Stimulated activated CD4-positive, alpha-beta T cell treated with anti-CD3 and anti-CD28 coated beads, Interleukin-15, amount 100 ng/mL, for 1 hour (primary cell): Measurements from ENCODE around the gene ASB6.

ENCODE experiments used
- DNase-seq, 2 donors: peaks; one replicate each; pipeline ENCODE4 v3.0.0-alpha.2; 2020; ENCODE audit warnings: low read depth in 1 of 2, low spot score in 1 of 2

The ASB6 gene, protein sequence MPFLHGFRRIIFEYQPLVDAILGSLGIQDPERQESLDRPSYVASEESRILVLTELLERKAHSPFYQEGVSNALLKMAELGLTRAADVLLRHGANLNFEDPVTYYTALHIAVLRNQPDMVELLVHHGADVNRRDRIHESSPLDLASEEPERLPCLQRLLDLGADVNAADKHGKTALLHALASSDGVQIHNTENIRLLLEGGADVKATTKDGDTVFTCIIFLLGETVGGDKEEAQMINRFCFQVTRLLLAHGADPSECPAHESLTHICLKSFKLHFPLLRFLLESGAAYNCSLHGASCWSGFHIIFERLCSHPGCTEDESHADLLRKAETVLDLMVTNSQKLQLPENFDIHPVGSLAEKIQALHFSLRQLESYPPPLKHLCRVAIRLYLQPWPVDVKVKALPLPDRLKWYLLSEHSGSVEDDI

DNA sequence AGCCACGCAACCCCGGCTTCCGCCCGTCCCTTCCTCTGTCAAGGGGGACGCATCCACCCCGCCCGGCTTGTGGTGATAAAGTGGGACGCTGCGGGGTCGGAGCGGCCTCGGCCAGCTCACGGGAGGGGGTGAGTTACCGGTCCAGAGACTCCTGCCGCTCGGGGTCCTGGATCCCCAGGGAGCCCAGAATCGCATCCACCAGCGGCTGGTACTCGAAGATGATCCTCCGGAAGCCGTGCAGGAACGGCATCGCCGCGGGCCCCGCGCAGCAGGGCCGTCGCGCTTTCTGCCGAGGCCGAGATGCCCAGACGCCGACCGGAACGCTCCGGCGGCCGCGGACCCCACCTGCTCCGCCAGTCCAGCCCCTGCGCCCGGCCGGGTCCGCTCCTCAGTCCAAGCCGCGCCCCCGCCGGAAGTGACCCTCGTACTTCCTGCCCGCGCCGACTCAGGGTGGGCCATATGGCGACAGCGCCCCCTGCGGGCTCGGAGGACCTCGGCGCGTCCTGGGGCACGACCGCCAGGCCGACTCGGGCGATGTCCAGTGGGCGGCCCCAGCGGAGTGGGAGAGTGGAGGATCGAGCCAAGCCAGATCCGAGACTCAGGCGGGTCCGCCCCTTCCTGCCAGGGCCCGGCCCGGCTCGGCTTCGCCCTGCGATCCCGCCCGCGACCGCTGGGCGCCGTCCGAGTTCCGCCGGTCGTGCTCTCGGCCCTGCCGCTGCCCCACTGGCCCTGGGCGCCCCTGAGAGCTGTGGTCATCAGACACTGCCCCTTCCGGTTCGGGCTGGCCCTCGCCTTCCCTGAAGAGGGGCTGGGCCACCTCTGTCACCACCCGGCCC is at the start of gene ASB6:
ASB6 (minus strand) TSS at position 402 of the 836 bp plus-strand sequence; CDS start at position 250, 152 bp downstream.
- DNase-seq: peak; percentile 87 to 95

DNA sequence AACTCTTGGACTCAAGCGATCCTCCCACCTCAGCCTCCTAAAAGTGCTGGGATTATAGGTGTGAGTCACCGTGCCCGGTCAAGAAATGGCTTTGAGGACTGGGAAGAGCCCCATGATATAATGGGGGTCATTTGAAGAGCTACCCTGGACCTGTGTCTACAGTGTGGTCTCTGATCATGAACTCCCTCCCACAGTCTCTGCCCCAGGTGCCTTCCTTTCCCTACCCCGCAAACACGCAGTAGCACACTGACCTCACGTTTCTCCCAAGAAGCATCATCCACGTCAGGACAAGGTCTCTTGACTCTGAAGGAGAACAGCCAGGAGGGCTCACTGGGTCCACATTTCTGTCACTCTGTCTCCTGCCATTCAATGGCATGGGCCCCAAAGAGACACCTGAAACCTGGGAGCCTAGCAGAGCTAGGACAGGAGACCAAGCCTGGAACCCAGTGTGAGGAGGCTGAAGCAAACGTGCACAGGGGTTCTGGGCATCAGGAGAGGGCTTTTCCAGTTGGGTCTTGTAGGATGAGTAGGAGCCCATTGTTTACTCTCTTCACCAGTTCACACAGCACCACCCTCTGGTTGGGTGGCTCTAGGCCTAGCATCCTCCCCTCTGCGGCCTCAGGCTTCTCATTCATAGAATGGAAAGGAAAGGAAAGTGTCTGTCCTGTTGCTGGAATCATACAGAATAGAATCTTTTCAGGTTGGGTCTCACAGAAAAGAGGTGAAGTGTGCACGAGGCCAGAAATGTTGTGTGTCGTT is 46.5 kb upstream of the ASB6 start:
- no peak for DNase-seq

DNA sequence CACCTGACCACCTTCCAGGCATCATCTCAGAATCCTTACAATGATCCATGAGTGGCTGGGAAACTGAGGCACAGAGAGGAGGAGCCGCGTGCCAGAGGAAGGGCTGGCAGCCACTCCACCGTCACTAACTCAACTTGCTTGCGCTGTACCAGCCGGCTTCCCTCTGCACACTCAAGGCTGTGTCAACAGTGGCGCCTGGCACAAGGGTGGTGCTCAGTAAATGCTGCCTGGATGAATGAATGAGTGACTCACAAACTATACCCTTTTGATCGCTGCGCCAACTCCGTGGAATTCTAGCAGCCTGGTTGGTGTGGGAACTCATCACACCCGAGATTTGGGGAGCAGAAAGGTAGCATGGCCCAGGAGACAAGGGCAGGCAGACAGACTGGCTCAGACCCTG is 45.4 kb upstream of the ASB6 start:
- DNase-seq: no peak

DNA sequence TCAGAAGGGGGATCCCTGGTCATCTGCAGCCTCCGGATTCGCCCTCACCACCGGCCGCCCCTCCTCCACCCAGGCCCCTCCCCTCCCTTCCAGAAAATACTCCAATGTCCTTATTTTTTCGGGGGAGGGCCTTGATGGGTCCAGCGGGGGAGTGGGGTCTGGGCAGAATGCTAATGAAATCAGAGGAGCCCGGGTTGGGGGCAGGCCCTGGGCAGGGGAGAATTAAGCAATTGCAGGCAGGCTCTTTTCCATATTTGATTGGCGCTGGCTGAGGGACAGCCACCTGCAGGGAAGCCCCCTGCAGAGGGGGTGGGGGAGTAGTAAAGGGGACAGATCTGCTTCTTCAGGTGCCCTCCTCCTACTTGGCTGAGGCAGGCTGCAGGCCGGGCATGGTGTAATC is 44.8 kb upstream of the ASB6 start:
- no peak for DNase-seq

DNA sequence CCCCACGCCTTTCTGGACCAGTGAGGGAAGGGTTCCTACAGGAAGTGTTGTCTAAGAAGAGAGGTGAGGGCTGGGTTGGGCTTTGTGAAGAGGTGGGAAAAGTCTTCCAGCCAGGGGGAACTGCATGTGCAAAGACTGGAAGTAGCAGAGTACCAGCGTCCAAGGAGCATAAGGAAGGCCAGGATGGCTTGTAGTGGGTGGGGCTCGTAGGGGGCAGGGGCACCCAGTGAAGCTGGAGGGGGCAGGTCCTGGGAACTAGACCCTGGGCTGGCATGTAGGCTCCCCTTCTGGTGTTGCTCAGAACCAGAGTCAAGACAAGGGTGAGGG is 43.9 kb upstream of the ASB6 start:
- DNase-seq: no peak

DNA sequence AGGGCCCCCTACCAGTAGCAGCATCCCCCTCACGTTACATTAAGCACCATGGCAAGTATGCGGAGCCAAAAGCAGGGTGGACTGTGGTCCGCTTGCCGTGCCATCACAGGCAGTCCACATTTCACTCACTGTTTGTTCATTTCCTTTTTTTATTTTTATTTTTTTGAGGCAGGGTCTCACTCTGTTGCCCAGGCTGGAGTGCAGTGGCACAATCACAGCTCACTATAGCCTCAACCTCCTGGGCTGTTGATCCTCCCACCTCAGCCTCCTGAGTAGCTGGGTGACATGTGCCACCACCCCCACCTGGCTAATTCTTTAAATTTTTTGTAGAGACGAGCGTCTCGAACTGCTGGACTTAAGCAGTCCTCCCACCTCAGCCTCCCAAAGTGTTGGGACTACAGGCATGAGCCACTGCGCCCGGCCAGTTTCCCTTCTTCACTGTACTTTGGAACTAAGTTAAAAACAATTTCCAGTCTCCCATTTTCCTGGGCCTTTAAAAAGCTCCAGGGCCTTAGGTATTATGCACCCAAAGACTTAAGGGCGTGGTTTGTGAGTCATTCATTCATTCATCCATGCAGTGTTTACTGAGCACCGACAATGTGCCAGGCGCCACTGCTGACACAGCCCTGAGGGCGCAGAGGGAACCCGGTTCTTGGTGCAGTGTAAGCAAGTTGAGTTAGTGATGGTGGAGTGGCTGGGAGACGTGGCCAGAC is 43.4 kb upstream of the ASB6 start:
- DNase-seq: no peak

DNA sequence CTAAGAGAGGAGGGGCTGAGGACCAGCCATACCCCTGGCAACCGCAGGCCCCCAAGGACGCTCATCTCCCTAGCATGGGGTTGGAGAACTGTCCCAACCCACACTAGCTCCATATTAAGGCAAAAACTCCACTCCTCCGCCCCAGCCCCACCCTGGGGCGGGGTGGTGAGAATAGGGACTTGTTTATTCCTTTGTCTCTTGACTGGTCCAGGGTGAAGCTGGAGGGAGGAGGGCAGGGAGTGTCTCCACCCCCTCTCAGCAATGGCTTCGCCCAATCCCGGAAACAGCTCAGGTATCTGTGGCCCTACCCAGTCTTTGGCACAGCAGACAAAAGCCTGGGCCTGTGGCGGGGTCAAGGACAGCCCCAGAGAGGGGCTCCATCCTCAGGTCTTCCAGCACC is 40.4 kb upstream of the ASB6 start:
- no peak for DNase-seq

DNA sequence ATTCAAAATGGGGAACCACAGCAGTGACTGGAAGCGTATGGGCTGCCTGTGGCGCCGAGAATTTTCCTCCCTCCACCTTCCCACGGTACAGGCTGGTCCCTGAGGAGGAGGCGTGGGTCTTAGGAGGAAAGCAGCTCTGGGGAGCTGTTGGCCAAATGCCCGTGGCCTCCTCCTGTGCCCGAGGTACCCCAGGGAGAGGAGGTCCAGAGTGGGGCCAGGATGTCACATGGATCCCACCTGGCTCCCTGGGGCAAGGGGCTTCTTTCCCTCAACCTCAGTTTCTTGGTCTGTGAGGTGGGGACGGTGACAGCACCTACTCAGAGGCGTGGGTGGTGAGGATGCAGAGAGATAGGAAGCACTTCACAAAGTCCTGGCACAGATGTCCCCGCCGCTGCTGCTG is 40.0 kb upstream of the ASB6 start:
- no peak for DNase-seq

DNA sequence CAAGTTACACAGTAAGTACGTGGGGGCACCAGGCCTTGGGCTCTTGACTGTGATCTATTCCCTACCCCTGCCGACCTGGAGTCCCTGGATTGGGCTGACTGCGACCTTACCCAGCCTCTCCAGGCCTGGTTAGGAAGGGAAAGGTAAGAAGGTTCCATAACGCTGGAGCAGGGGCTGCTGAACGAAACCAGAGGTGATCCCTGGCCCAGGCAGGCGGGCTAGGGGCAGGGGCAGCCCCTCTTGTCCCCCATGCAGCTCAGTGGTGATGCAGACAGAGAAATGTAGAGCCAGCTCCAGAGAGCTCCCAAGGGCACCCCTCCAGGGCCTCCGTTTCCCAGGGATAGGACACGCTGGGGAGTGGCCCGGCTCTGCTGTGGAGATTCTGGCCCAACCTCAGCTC is 37.6 kb upstream of the ASB6 start:
- DNase-seq: no peak

DNA sequence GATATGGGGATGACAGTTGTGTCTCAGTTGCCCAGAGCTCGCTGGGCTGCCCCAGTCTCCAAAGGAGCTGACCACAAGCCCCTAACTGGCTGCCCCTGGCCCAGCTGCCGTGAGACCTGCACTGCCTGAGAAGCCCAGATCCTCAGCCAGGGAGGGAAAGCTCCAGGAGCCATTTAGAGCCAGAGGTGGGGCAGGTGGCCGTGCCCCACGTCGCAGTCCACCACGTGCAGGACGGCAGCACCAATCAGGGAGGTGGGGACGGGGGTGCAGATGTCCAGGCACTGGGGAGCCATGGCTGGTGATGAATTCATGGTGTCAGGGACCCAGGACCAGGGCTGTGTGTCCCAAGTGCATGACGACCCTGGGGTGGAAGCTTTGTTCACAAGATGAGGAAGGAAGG is 36.9 kb upstream of the ASB6 start:
- no peak for DNase-seq

DNA sequence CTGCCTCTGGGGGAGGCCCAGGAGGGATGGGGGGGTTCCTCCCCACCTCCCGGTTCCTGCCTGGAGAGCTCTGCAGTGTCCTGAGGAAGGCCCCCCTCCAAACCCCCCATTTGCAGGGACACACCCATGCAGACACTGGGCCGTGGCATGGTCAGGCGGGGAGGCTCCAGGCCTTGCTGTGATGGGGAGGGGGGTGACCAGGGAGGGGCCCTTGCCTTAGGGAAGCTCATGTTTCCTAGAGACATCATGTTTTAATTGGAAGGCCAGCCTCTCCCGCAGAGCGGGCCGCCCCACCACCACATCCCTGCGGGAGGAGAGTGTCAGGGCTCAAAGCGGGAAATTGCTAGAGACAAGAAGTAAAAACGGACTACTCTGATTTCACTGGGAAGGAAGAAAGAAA is 35.5 kb upstream of the ASB6 start:
- no peak for DNase-seq

DNA sequence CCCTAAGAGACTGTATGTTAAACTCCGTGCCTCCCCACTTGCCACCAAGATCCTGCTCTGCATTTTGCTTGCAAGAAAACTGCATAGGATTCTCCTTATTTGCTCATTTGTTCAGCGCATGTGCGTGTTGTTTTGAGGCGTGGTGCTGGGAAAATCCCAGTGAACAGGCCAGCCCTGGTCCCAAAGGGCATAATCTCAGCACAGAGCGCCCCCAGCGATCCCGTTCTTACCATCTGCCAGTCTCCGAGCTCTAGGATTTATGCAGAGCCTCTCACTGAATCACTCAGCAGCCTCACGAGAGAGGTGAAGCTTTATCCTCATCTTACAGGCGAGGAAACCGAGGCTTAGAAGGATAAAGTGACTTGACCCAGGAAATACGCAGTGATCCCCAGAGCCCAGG is 35.0 kb upstream of the ASB6 start:
- no peak for DNase-seq

DNA sequence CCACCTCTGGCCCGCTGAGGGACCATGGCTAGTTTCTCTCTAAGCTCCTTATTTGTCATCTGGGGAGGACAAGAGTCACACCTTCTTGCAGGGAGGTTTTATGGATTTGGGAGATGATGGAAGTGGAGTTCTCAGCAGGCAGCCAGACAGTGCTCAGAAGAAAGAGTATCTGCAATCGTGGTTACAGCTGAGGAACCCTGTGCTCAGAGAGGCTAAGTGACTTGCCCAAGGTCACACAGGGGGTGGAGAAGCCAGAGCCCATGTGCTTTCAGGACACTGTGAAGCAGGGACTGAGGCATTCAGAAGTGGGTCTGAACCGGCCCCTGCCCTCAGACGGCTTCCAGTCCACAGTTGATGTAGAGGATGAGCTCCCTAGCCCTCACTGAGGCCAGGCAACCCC is 34.3 kb upstream of the ASB6 start:
- DNase-seq: no peak

DNA sequence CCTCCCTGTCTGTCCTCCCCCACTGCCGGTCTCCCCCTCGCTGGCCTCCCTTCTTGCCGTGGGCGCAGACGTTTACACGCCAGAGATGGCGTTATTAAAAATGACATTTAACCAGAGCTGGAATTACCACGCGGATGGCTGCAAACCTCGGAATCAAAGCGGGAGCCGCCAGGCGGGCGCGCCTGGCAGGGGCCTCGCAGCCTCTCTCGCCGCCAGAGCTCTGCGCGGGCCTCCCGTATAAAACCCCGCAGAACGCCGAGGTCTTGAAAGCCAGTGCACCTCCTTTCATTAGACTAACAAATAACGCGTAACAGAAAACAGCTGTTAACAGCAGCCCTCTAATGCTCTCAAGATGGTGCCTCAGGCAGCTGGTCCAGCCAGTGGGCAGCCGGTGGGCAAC is 33.7 kb upstream of the ASB6 start:
- DNase-seq: no peak

DNA sequence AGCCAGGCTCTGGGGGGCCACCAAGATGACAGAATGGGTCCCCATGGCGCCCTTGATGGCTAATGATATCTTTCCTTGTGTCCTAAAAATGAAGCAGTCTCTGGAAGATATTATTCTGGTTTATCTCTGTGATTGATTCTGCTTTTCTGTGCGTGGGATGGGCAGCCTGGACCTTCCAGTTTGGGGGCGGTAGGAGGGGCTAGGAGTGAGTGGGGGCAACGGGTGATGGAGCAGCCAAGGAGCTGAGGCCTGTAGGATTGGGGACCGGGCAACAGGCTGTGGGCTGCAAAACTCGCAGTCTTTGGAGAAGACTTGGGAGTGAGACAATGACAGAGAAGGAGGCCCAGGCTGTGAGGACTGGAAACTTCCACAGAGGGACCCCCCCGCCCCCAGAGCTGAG is 32.3 kb upstream of the ASB6 start:
- DNase-seq: no peak

DNA sequence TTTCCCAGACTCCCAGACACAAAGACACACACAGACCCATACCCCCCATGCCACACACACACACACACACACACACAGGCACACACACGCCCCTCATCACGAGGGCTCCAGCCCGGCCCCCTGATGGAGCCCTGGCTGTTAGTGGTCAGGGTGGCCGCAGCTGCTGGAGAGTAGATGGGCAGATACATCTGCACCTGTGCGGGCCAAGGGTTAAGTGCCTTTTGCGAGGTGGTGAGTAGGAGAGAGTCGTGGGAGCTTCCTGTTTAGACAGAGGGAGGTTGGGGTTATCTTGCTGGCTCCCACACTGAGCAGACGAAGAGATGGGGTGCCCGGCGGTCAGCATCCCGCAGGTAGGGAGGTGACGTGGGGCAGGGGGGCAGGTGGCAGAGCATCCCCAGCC is 31.7 kb upstream of the ASB6 start:
- no peak for DNase-seq

DNA sequence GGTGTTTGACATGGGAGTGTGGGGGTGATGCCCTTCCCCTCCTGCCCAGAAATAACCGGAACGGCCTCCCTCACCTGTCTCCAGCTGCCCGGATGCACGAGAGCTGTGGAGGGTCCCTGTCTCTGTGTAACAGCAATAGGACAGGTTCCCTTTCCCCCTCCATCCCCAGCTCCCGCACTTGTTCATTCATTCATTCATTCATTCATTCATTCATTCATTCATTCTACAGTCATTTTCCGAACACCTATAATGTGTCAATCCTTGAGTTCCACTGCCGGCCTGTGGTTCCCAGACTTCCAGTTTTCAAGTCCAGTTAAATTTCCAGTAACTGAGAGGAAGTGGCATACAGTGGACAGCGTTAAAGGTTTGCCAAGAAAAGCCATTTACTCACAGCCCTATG is 30.8 kb upstream of the ASB6 start:
- no peak for DNase-seq

DNA sequence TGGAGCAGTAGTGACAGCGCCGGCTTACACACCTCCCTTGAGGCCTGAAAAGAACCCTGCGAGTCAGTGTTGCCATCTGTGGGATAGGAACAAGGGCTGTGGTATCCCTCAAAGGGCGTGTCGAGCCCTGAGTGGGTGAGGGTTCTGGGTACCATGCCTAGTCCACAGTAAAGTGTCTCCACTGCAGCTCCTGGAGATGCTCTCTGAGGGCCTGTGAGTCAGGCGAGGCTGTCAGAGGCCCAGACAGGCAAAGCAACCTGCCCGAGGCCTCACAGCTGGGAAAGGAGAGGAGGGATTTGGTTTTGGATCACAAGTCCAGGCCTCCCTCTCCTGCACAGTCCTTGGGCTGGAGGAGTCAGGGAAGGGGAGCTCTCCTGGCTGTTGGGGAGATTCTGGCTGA is 29.6 kb upstream of the ASB6 start:
- no peak for DNase-seq

DNA sequence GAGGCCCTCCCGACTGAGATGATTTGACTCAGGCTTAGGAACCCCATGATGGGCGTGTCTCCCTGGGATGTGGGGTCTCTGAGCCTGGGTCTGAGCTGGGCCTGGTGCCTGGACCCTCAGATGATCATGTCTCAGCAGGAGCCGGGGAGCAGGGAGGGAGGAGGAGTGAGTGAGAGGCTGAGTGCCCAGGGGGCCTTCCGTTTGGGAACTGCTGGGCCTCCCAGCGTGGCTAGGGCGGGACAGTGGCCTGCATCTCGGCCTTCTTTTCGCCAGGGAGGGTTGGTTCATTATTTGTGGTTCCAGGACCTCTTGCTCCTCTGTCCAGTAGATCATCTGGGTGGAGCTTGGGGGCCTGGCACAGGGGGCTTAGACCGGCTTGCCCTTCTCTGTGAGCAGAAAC is 29.1 kb upstream of the ASB6 start:
- DNase-seq: no peak

DNA sequence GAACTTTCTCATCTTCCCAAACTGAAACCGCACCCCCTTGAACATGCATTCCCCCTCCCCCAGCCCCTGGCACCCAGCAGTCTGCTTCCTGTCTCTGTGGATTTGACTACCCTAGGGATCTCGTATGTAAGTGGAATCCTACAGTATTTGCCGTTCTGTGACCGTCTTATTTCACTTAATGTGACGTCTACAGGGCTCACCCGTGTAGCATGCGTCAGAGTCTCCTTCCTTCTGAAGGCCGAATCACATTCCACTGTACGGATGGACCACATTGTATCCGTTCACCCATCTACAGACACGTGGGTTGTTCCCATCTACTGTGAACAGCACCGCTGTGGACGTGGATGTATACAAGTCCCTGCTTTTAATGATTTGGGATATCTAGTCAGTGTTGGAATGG is 28.0 kb upstream of the ASB6 start:
- no peak for DNase-seq

DNA sequence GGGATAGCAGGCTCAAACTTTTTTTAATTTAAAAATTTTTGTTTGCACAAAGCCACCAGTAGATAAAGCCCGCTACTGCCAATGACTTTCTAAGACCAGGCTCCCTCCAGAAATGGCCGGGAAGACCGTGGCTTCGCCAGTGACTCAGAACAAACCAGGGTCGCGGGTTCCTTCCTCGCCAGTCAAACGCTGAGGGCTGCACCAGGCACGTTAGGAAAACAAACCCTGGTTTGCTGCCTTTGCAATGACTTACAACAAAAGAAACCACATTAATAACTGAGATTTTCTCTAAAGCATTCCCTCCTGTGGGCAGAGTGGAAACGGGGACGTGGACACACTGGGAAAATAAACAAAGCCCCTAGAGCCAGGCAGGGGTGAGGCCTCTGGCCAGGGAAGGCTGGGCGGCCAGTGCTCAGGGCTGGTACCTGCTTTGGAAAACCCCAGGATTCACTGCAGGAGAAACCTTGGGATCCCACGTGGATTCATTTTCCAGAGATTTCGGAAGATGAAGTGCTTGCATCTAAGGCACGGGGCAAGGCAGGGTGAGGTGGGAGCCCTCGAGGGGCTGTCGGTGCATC is 27.3 kb upstream of the ASB6 start:
- DNase-seq: no peak
